ENCODE data around the gene CCT2. TPM values are rescaled to one million over a fixed set of nuclear protein-coding genes. Genes with fewer than 3 reads are reported as not detected.

Gene CCT2
- total RNA-seq, 1 donor from 2014 or later, result 262 TPM

GRCh38 chr12:69649529-69649928 is 64.3 kb downstream of the CCT2 start:
- Mint-ChIP-seq H3K27me3 (ENCODE audit: low read depth, unreplicated experiment) (no peaks in the 10 kb centered on the region), H3K9me3 (ENCODE audit: unreplicated experiment) (peaks cover 2% of the 10 kb centered on the region), H3K36me3 (ENCODE audit: low read depth, unreplicated experiment) (no peaks in the 10 kb centered on the region), H3K27ac (ENCODE audit: unreplicated experiment) (no peak overlapping the region), H3K4me3 (ENCODE audit: unreplicated experiment) (no peak overlapping the region), H3K4me1 (ENCODE audit: low read depth, unreplicated experiment) (peaks cover 28% of the 10 kb centered on the region)
- no peak overlapping the region for H3K9ac ChIP-seq (ENCODE audit: low read length)
- H3K4me1 ChIP-seq (ENCODE audit: insufficient read depth, low read length), result no peaks in the 10 kb centered on the region
- H2AFZ ChIP-seq (ENCODE audit: low read depth, low read length), result no peak overlapping the region
- no peak overlapping the region for H3K4me2 ChIP-seq (ENCODE audit: low read length)
- no peak overlapping the region for H3K4me3 ChIP-seq (ENCODE audit: insufficient read depth, low read depth, low read length)
- no peaks in the 10 kb centered on the region for H3K27me3 ChIP-seq (ENCODE audit: insufficient read depth, low read length)
- H3K27ac ChIP-seq (ENCODE audit: low read depth, low read length), result no peak overlapping the region
- H3K79me2 ChIP-seq (ENCODE audit: insufficient read depth, low read length), result no peaks in the 10 kb centered on the region
- H3K9me3 ChIP-seq (ENCODE audit: insufficient read depth, low read depth, low read length), result no peaks in the 10 kb centered on the region
- TF ChIP-seq, protein P1, sequence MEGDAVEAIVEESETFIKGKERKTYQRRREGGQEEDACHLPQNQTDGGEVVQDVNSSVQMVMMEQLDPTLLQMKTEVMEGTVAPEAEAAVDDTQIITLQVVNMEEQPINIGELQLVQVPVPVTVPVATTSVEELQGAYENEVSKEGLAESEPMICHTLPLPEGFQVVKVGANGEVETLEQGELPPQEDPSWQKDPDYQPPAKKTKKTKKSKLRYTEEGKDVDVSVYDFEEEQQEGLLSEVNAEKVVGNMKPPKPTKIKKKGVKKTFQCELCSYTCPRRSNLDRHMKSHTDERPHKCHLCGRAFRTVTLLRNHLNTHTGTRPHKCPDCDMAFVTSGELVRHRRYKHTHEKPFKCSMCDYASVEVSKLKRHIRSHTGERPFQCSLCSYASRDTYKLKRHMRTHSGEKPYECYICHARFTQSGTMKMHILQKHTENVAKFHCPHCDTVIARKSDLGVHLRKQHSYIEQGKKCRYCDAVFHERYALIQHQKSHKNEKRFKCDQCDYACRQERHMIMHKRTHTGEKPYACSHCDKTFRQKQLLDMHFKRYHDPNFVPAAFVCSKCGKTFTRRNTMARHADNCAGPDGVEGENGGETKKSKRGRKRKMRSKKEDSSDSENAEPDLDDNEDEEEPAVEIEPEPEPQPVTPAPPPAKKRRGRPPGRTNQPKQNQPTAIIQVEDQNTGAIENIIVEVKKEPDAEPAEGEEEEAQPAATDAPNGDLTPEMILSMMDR (IDR thresholded peaks at IDR 0.05; ENCODE audit: insufficient read depth, low read depth, low read length), result no peak
- no peak for TF ChIP-seq EZH2 (IDR thresholded peaks at IDR 0.05; ENCODE audit: insufficient read depth, low read length)
- DNase-seq (ENCODE audit: low read depth) (no peak), FAIRE-seq (no peak)
- H4K20me1 ChIP-seq (ENCODE audit: insufficient read depth, low read length), result no peaks in the 10 kb centered on the region
- no peaks in the 10 kb centered on the region for H3K36me3 ChIP-seq (ENCODE audit: insufficient read depth, low read length)

Small RNA genes within 50 kb of the gene (microRNA-seq; reads per million reads assigned to microRNA genes)
- gene MIR3913-1, result not detected
- gene MIR3913-2, result not detected

Other genes starting within 250 kb of the CCT2 start
- 0.31 and 0.45 TPM in 2 replicates for gene LYZ, start 237.1 kb upstream of the CCT2 start, total RNA-seq
- gene YEATS4, start 225.7 kb upstream of the CCT2 start, total RNA-seq, result 9.2 and 11.6 TPM in 2 replicates
- 54.1 and 60.9 TPM in 2 replicates for gene FRS2, start 115.1 kb upstream of the CCT2 start, total RNA-seq
- gene LRRC10, start 25.4 kb downstream of the CCT2 start, total RNA-seq, result not detected in 2 replicates
- 1.0 and 1.2 TPM in 2 replicates for gene BEST3, start 113.8 kb downstream of the CCT2 start, total RNA-seq
- 18.4 and 19.4 TPM in 2 replicates for gene RAB3IP, start 153.4 kb downstream of the CCT2 start, total RNA-seq
- 0.20 and 0.26 TPM in 2 replicates for gene MYRFL, start 239.8 kb downstream of the CCT2 start, total RNA-seq

Data from astrocyte (in vitro differentiated cells and primary cell).